Measurements from ENCODE around the gene CNOT2. TPM values are rescaled to one million over a fixed set of nuclear protein-coding genes. Genes with fewer than 3 reads are reported as not detected.

The CNOT2 gene
- total RNA-seq, 1 donor from 2014 or later: 112 TPM

DNA sequence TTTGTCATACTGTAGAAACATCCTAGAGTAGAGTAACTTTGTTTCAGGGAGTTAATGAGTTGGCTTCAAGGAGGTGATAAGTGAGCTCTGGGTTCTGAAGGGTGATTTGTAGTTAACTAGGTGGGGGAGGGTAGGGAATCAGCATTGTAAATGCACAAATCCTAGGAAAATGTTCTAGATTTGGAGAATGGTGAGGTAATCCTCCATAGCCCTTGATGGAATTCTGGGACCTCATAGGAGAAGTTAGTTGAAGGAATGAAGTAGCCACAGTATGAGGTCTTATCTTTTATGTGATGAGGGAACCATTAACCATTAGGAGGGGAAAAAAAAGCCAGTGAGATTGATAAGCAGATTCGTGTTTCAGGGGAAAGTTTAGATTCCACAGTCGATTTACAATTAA lies 8.0 kb downstream of the CNOT2 start:
- DNase-seq (ENCODE audit: low read depth): no peak

DNA sequence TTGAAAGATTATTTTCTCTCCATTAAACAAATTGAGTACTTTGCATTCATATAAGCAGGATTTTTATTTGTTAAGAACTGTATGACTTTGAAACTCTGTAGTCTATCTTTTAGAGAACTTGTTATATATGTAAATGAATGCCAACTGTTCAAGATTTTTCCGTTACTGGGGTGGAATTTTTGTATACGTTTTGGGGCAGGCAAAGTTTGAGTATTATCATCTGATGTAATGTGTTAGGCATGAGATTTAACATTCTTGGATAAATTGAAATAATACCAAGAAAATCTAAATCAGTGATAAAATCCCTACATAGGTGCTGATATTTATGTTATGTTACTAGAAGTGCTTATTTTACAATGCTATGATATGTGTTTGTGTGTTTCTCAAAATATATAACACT lies 8.4 kb downstream of the CNOT2 start:
- no peak for DNase-seq (ENCODE audit: low read depth)

DNA sequence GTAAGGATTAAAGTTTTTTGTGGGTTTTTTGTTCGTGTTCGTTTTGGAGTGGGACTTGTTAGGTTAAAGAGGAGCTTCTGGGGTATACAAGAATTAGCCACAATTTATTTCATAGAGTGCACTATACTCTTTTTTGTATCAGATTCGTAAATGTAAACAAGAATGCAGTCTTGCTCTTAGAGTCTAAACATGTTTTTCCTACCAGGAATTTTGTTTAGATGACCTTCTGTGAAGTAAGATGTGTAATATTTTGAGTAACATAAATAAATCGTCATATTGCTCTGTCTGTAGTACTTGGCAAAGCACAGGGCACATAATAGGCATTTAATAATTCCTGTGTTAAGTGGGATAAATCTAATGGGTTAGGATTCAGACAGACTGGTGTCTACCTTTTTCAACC lies 9.6 kb downstream of the CNOT2 start:
- no peak for DNase-seq (ENCODE audit: low read depth)

DNA sequence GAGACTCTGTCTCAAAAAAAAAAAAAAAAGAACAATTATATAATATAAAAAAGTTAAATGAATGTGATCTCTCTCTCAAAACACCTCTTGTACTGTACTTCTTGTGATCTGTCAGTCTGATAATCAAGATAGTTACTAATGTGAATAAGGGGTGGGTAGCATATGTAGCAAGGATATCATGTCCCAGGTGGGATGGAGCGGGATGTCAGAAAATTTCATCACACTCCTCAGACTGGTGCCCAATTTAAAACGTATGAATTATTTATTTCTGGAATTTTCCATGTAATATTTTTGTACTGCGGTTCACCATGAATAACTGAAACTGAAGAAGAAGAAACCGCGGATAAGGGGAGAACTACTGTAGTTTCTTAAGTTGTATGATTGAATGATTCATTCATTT lies 11.0 kb downstream of the CNOT2 start:
- DNase-seq (ENCODE audit: low read depth): no peak

DNA sequence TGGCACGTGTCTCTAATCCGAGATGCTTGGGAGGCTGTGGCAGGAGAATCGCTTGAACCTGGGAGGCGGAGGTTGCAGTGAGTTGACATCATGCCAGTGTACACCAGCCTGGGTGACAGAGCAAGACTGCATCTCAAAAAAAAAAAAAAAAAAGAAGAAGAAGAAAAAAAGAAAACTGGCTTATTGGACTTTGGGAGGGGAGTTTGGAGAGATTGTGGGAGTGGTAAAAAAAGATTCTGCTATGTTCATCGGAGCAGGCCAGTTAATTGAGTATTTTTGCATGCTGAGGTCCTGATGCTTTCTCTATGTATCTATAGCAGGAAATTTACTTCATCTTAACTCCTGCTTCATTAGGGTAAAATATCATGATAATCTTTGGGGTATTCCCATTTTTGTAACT lies 11.6 kb downstream of the CNOT2 start:
- DNase-seq (ENCODE audit: low read depth): no peak

DNA sequence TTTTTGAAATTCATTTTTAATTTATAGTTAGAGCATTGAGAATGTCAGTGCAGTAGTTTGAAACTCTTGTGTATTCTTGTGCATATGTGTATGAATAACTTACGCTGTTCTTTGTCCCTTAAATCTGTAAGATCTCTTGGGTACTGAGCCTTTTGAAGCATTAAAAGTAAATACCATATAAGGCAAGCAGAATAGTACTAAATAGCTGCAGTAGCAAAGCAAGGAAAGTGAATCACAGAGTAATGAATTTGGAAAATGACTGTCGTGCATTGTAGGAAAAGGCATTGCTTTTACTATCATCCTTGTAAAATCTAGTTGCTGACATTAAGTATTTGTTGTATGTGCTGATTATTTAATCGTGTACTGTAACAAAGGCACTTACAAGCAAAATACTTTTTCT lies 12.1 kb downstream of the CNOT2 start:
- DNase-seq (ENCODE audit: low read depth): peak; percentile 12

DNA sequence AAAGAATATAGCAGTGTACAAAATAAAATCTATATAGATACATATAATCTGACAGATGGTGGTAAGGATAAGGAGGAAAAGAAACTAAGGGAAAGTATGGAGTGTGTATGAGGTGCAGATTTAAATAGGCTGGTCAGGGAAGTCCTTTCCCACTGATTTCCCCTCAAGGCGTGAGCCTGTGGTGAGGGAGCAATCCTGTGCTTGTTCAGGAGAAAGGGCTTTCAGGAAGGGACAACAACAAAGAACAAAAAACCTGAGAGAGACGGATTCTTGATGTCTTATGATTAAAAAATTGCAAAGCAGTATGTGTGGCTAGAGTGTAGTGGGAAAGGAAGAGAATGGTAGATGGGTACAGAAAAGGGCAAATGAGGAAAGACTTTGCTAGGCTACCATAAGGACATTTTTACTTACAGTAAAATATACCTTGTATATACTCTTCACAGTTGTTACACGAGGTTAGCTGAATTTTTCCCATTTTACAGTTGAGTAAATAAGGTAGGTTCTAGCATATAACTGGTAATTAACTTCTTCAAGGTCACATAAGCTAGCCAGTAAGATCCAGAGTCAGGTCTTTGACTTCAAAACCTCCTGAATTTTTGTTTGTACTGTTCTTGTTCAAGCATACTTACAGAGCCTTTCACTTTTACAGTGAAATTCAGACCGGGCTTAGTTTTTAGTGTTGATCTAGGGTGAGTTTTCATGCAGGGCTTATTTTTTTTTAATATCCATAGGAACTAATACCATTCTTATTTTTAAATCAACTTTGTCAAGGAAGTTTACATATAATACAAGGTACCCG lies 15.6 kb downstream of the CNOT2 start:
- no peak for DNase-seq (ENCODE audit: low read depth)

DNA sequence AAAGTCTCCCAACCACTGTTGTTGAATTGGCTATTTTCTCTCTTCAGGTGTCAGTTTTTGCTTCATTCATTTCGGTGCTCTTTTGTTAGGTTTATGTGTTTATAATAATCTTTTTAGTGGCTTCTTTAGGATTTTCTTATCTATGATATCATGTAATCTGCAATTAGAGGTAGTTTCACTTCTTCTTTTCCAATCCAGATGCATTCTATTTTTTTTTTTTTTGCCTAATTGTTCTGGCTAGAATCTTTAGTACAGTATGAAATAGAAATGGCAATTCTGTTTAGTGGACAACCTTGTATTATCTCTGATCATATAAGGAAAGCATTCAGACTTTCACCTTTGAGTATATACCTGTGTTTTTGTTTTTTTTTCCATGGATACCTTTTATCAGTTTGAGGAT lies 17.4 kb downstream of the CNOT2 start:
- DNase-seq (ENCODE audit: low read depth): no peak

DNA sequence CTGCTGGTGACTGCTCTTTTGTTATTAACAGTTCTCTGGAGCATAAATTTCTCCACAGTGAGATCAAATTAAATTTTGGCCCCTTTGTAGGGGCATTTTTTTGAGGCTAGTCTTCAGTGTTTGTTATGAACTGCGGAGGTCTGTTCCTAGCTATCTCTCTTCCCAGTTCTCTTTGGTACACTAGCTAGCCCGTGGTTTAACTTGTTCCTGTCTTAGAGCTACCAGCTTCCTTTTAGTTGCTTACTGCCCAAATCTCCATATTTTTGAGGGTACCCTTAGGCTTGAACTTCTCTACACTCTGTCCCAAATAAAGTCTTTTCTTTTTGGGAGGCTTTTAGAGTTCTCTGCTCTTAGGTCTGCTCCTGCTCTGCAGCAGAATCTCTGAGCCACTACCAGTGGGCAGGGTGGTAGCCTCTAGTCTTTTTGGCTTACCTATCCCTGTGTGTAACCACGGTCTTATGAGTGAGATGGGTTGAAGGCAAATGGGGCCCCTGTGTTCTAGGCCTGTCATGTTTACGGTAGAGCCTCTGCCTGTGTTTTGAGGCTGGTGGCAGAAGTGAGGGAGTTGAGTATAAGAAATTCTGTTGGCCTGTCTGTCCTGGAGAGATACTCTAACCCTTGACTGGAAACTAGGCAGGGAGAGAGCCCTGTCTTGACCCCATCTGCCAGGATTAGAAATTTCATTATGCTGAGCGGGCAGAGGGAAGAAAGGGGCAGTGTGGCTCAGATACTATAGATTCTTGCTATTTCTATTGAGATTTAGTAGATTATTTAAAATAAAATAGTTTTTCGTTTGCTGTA lies 21.0 kb downstream of the CNOT2 start:
- no peak for DNase-seq (ENCODE audit: low read depth)

DNA sequence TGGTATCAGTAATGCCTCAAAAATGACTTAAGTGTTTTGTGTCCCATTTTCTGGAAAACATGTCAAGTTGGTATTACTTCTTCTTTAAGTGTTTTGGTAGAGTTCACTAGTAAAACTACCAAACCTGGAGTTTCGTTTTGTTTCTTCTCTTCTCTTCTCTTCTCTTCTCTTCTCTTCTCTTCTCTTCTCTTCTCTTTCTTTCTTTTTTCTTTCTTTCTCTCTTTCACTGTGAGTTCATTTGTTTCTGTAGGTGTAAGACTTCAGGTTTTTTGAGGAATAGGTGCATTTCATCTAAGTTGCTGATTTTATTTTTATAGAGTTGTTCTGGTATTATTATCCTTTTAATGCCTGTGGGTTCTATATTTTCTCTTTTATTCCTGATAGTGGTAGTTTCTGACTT lies 21.9 kb downstream of the CNOT2 start:
- DNase-seq (ENCODE audit: low read depth): no peak

DNA sequence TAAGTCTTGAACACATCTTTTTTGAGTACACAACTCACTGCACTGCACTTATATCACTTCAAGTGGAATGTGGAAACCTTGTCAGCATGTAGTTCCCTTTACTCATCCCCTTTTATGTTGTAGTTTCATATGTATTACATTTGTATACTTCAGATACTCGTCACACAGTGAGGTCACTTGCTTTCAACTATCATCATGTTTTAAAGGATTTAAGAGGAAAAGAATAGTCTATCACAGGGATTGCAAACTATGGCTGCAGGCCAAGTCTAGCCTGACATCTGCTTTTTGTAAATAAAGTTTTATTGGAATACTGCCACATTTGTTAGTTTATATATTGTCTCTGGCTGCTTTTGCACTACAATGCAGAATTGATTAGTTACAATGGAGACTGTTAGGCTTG lies 24.3 kb downstream of the CNOT2 start:
- DNase-seq (ENCODE audit: low read depth): no peak

DNA sequence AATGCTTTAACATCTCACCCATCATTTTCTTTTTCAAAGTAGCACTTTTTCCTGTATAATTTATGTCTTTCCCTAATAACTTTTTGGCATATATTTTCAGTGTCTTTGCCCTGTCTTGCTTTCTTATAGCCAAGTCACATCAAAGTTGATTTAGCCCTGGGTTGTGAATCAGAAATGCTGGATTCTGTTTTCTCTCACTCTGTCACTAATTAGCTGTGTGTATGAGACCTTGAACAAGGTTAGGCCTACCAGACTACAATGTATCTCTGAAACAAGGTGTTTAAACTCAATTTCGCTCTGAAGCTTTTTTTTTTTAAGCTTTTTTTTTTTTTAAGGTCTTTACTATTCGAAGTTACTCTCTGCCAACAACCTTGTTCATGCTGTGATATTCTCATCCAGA lies 25.7 kb downstream of the CNOT2 start:
- no peak for DNase-seq (ENCODE audit: low read depth)

DNA sequence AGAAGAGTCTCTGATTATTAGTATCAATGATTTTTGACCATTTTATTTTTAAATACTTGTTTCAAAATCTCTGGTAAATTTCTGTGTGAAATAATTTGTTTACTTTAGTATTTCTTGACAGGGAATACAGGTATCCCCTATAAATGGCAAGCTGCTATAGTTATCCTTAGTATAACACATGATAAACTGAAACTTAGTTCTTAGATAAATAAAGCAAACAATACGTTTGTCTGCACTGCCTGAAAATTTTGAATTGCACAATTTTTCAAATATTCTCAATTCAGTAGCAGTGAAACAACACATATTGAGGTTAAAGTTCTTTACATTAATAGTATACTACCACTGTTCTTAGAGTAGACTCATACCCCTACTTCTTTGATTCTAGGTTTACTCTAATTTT lies 26.9 kb downstream of the CNOT2 start:
- DNase-seq (ENCODE audit: low read depth): no peak

DNA sequence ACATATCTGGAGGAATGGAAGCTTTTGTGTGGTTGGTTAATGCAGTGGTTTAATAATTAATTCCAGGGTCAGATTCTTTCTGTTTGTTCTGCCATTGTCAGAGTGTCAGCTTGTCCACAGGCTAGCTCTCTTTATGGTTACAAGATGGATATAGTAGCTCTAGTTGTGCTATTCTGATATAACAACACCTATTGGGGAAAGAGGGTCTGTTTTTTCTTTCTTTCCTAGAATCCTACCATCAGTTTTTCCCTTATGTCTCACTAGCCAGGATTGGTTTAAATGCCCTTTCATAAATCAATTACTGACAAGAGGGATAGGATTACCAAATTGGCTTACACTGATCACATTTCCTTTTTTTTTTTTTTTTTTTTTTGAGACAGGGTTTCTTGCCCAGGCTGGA lies 27.8 kb downstream of the CNOT2 start:
- no peak for DNase-seq (ENCODE audit: low read depth)

DNA sequence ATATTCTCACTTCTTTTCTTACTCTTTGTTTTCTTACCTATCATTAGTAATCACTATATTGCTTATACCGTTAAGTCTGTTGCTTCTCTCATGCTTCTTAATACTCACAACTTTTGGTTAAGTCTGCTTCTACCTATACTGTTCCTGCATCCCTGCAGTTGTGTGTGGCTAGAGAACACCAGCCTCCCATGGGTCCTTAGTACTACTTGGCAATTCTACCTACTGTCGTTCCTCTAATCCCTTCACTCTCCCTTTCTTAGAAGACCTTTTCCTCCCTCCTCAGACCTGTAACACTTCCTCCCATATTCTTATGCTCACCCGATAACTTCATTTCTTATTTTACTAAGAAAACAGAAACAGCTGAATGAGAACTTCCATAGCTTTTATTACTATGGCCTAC lies 29.3 kb downstream of the CNOT2 start:
- no peak for DNase-seq (ENCODE audit: low read depth)

DNA sequence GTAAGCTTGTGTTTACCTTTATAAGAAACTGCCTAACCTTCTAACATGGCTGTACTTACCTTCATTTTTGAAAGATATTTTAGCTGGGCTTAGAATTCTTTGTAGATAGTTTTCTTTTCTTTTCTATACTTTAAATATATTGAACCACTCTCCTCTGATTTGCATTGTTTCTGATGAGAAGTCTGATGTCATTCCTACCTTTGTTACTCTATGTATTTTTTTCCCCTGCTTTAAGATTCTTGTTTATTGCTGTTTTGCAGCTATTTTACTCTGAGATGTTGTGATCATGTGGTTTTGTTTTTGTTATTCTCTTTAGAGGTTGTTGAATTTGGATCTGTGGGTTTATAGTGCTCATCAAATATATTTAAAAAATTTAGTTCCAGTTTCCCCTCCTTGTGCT lies 31.8 kb downstream of the CNOT2 start:
- no peak for DNase-seq (ENCODE audit: low read depth)

DNA sequence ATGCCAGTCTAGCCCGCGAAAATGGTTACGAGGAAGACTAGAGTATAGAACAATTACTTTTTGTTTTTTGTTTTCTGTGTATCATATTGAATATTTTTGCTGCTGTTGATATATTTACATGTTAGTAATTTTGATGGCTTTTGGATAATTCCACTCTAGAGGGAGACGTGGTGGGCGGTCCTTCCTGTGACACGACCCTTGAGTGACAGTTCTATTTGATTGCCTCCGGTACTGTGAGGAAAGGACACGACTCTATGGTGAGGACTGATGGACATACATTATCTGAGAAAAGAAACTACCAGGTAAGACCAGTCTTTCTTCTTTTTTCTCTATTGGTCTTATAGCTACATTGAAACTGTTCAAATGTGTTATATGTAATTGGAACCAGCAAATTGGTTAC lies 34.7 kb downstream of the CNOT2 start:
- no peak for DNase-seq (ENCODE audit: low read depth)

DNA sequence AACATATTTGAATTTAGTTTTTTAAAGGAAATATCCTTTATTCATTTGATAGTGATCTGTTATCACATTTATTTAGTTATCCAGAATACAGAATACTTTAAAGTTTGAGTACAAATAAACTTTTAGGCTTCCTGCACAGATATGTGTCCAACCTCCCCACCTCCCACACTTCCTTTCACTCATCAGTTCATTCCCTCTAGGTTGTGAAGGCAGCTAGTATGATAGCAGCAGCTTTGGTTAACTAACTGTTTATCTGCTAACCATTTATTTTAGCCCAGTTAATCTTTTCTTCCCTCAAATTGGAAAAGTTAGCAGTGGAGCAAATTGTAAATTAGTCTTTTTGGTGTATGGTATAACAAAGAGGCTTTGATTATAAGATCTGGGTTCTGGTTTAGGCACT lies 35.7 kb downstream of the CNOT2 start:
- no peak for DNase-seq (ENCODE audit: low read depth)

DNA sequence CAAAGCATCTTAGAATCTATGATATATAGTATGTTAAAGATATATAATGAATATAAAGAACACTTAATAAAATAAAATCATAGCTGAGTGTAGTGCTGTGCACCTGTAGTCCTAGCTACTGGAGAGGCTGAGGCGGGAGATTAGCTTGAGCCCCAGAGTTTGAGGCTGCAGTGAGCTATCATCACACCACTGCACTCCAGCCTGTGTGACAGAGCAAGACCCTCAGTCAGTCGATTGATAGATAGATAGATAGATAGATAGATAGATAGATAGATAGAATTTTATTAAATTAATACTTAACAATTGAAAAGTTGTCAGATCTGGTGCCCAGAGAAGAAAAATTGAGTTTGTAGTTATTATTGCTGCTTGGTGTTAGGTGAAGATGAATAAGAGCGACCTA lies 40.0 kb downstream of the CNOT2 start:
- no peak for DNase-seq (ENCODE audit: low read depth)

DNA sequence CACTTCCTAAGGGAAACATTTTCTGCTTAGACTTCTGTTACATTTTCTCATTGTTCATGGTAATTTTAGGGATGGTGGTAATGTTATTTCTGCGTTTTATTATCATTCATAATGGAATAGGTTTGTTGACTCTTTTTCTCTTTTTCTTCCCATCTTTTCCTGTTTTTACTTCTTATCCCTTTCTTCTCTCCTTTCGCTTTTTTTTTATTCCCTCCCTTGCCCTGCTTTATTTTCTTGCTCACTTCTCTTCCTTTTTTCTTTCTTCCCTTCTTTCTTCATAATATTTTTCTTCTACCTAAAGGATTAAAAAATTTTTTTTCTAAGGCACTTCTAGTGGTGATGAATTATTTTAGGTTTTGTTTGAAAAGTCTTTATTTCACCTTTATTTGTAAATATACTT lies 45.6 kb downstream of the CNOT2 start:
- no peak for DNase-seq (ENCODE audit: low read depth)

DNA sequence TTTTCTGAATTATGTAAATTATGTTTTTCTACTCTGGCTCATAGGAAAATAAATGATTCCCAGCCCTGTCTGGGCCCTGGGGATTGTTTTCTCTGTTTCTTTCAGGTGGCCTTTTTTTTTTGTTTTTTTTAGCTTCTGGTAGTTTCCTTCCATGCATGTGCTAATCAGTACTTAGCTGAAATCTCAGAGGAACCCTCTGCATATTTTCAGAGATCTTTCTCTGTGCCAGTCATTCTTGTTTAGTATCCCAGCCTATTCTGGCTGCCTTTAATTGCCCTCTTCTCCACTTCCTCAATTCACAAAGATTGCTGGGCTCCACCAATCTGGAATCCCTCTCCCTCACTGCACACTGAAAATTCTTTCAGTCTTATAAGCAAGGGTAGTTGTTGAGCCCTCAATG lies 46.9 kb downstream of the CNOT2 start:
- no peak for DNase-seq (ENCODE audit: low read depth)

DNA sequence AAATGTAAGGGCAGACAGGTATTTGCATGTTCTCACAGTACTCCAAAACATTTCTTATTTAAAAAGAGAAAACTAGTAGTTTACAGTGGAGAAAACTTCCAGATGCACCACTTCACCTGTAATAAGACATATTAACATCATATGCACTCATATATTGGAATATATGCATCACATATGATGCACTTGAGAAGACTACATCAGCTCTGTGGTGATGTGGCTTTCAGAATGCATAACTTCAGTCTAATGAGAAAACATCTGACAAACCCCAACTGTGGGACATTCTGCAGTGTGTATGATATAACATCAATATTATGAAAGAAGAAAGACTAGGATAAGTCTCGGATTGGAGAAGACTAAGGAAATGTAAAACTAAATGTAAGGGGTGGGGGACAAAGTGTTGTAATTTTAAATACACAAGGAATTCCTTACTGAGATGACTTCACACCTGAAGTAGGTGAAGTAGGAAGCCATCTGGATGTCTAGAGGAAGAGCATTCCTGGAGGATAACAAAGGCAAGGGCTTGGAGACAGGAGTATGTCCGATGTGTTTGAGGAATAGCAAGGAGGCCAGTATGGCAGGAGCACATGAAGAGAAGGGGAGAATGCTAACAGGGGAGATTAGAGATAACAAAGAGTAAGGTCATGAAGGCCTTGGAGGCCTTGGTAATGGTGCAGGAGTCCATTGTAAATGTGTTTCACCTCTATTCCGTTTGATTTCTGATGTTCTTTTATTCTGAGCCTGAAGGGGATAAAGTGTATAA lies 49.0 kb downstream of the CNOT2 start:
- DNase-seq (ENCODE audit: low read depth): no peak
